IPS-15b (cell line): Measurements from ENCODE around the gene NR1H3.
"Not testable (repeated sequence)": the region's sequence is repeated elsewhere in the genome, so short reads cannot be mapped to it uniquely, and the experiment has no call there.

Source experiments
- H3K27me3 ChIP-seq: one replicate; pipeline ENCODE4 v1.6.1; 2013; ENCODE audit warnings: low read length; ENCODE audit not compliant: control insufficient read depth, insufficient read depth
- H3K36me3 ChIP-seq: one replicate; pipeline ENCODE4 v1.6.1; 2013; ENCODE audit warnings: low read length; ENCODE audit not compliant: control insufficient read depth, insufficient read depth
- H3K4me1 ChIP-seq: one replicate; pipeline ENCODE4 v1.6.1; 2013; ENCODE audit warnings: mild to moderate bottlenecking, low read length; ENCODE audit not compliant: control insufficient read depth, insufficient read depth
- H3K4me3 ChIP-seq: one replicate; pipeline ENCODE4 v1.5.1; 2013; ENCODE audit warnings: low read depth, low read length
- H3K9ac ChIP-seq: one replicate; pipeline ENCODE4 v1.6.1; 2013; ENCODE audit warnings: low read depth, mild to moderate bottlenecking, low read length
- H3K9me3 ChIP-seq: one replicate; pipeline ENCODE4 v1.6.1; 2013; ENCODE audit warnings: mild to moderate bottlenecking, low read length; ENCODE audit not compliant: control insufficient read depth, insufficient read depth

NR1H3 gene

DNA sequence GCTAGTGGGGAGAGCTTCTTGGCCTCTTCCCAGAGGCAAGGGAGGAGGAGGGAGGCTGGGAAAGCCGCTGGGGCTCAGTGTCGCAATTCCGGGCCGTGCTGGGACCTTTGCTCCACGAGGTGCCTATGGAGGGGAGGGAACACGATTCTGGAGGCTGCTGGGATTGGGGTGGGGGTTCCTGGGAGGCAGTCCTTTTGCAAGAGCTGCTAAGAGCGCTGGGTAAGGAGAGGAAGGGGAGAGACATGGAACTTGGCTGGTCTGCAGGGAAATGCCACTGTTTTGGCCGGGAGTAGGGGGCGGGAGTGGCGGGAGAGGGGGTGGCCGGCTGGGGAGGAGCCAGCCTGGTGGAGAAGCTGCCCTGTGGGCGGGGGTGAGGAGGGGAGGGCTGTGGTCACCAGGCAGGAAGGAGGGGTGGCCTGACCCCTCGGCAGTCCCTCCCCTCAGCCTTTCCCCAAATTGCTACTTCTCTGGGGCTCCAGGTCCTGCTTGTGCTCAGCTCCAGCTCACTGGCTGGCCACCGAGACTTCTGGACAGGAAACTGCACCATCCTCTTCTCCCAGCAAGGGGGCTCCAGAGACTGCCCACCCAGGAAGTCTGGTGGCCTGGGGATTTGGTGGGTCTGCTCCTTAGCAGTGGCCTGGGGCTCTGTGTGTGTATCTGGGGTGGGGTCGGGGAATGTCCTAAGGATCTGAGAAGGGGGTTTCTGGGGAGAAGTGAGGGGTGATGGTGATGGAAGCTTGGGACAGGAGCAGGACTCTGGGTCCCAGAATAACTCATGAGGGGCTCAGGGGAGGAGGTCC is at the start of gene NR1H3:
TSS of gene NR1H3 (plus strand) at position 480 of the 800 bp plus-strand sequence. CDS start 1,221 bp downstream, outside the sequence.
- peak within 1 kb of the TSS; percentile 46 for H3K4me3 ChIP-seq
- no peaks in the 10 kb centered on the region for H3K9me3 ChIP-seq
- peak within 1 kb of the TSS; percentile 87 for H3K9ac ChIP-seq
- no peaks in the 10 kb centered on the region for H3K27me3 ChIP-seq
- peaks cover 12% of the 10 kb centered on the region for H3K4me1 ChIP-seq
- peaks cover 2% of the 10 kb centered on the region for H3K36me3 ChIP-seq

GRCh38 chr11:47208008-47208552 is 49.7 kb upstream of the NR1H3 start:
- H3K27me3 ChIP-seq, H3K36me3 ChIP-seq, H3K9ac ChIP-seq, H3K4me3 ChIP-seq, H3K9me3 ChIP-seq, H3K4me1 ChIP-seq: not testable (repeated sequence)

DNA sequence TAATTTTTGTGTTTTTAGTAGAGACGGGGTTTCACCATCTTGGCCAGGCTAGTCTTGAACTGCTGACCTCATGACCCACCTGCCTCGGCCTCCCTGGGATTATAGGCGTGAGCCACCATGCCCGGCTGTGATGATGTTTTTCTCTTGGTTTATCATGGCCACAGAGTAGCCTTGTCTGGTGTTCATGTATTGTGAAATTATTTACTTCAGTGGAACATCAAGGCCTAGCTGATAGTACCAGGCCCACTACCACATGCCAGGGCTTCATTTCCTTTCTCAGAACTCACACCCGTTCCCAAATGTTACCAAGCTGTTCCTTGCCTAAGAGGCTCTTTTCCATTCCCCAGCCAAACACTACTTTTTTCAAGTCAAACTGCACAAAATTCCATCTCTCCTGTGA is 49.2 kb upstream of the NR1H3 start:
- H3K9me3 ChIP-seq, result no peaks in the 10 kb centered on the region
- no peaks in the 10 kb centered on the region for H3K36me3 ChIP-seq
- no peaks in the 10 kb centered on the region for H3K27me3 ChIP-seq
- H3K4me3 ChIP-seq, result no peak overlapping the region
- no peak overlapping the region for H3K9ac ChIP-seq
- peaks cover 7% of the 10 kb centered on the region for H3K4me1 ChIP-seq

DNA sequence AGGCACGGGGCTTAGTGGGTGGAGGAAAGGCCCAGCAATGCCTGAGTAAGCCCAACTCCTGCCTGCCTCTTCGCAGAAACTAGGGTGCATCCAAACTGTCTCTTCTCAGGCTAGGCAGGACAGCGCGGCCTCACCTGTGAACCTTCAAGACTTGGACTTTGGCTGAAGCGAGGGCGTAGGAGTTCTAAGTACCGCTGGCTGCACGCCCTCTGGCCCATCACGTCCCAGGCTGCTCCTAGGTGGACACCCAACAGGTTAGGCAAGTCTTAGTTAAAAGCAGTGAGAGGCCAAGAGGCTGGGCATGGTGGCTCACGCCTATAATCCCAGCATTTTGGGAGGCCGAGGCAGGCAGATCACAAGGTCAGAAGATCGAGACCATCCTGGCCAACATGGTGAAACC is 44.9 kb upstream of the NR1H3 start:
- no peak overlapping the region for H3K4me3 ChIP-seq
- no peaks in the 10 kb centered on the region for H3K27me3 ChIP-seq
- peak overlapping the region; percentile 4 for H3K9ac ChIP-seq
- H3K9me3 ChIP-seq, result no peaks in the 10 kb centered on the region
- H3K36me3 ChIP-seq, result peaks cover 3% of the 10 kb centered on the region
- no peaks in the 10 kb centered on the region for H3K4me1 ChIP-seq

- H3K9me3 ChIP-seq, result no peaks in the 10 kb centered on the region
- H3K4me1 ChIP-seq, result no peaks in the 10 kb centered on the region
- peaks cover 3% of the 10 kb centered on the region for H3K36me3 ChIP-seq
- no peaks in the 10 kb centered on the region for H3K27me3 ChIP-seq
- H3K4me3 ChIP-seq, result peak overlapping the region; percentile 58
- H3K9ac ChIP-seq, result no peak overlapping the region
Measured at GRCh38 chr11:47213950-47214565, 43.7 kb upstream of the NR1H3 start.

GRCh38 chr11:47215366-47215910 is 42.4 kb upstream of the NR1H3 start:
- peak overlapping the region; percentile 85 for H3K4me3 ChIP-seq
- H3K36me3 ChIP-seq, result peaks cover 5% of the 10 kb centered on the region
- H3K27me3 ChIP-seq, result no peaks in the 10 kb centered on the region
- H3K9ac ChIP-seq, result peak overlapping the region; percentile 93
- no peaks in the 10 kb centered on the region for H3K4me1 ChIP-seq
- no peaks in the 10 kb centered on the region for H3K9me3 ChIP-seq

GRCh38 chr11:47216121-47216798 is 41.5 kb upstream of the NR1H3 start:
- Histone ChIP-seq H3K27me3 (no peaks in the 10 kb centered on the region), H3K9me3 (no peaks in the 10 kb centered on the region), H3K9ac (peak overlapping the region; percentile 93), H3K36me3 (peaks cover 5% of the 10 kb centered on the region), H3K4me3 (peak overlapping the region; percentile 85), H3K4me1 (no peaks in the 10 kb centered on the region)

DNA sequence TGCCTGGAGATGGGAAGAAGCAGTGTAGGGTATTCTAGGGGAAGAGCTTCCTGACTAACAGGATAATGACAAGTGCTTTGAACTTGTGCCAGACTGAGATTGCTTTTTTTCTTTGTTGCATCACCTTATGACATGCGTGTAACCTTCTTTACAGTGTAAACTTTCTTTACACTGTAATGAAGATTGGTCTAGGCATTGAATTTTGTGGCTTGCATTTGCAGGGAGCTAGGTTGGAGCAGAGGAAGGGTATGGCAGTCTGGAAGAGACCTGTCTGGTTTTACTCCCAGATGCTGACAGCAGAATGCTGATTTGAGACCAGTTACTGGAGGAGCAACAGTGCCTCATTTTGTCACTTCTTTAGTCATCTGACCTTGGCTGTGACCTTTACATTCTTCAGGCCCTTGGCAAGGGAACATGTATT is 37.4 kb upstream of the NR1H3 start:
- Histone ChIP-seq H3K36me3 (peaks cover 8% of the 10 kb centered on the region), H3K9me3 (no peaks in the 10 kb centered on the region), H3K27me3 (no peaks in the 10 kb centered on the region), H3K4me3 (no peak overlapping the region), H3K9ac (no peak overlapping the region), H3K4me1 (no peaks in the 10 kb centered on the region)

DNA sequence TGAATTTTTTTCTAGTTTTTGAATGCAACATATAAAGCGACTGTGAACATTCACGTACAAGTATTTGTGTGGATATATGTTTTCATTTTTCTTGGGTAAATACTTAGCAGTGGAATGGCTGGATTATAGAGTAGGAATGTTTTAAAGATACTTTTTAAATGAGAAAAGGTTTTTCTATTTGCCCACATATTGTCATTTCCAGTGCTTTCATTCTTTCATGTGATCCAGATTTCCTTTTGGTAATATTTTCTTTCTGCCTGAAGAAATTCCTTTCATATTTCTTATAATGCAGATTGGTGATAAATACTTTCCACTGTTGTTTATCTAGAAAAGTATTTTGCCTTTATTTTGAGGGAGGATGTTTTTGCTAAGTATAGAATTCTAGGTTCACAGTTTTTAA is 35.1 kb upstream of the NR1H3 start:
- no peak overlapping the region for H3K4me3 ChIP-seq
- H3K9me3 ChIP-seq, result no peaks in the 10 kb centered on the region
- H3K4me1 ChIP-seq, result no peaks in the 10 kb centered on the region
- peaks cover 5% of the 10 kb centered on the region for H3K36me3 ChIP-seq
- H3K9ac ChIP-seq, result no peak overlapping the region
- H3K27me3 ChIP-seq, result no peaks in the 10 kb centered on the region

DNA sequence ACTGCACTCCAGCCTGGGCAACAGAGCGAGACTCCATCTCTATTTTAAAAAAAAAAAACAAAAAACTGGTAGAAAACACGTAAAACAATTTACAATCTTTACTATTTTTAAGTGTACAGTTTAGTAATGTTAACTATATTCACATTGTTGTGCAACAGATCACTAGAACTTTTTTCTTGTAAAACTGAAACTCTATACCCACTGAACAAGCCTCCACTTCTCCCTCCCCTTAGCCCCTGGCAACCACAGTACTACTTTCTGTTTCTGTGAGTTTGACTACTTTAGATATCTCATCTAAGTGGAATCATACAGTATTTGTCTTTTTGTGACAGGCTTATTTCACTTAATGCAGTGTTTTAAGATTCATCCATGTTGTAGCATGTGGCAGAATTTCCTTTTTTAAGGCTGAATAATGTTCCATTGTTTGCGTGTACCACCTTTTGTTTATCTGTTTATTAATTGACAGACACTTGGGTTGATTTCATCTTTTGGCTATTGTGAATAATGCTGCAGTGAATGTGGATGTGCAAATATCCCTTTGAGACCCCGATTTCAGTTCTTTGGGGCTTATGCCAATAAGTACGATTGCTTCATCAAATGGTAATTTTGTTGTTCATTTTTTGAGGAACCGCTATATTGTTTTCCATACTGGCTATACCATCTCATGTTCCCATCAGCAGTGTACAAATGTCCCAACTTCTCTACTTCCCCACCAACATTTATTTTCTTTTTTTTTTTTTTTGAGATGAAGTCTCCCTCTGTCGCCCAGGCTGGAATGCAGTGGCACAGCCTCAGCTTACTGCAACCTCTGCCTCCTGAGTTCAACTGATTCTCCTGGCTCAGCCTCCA is 32.0 kb upstream of the NR1H3 start:
- Histone ChIP-seq H3K9ac (no peak overlapping the region), H3K36me3 (peaks cover 8% of the 10 kb centered on the region), H3K4me3 (no peak overlapping the region), H3K27me3 (no peaks in the 10 kb centered on the region), H3K4me1 (no peaks in the 10 kb centered on the region), H3K9me3 (no peaks in the 10 kb centered on the region)

- no peak overlapping the region for H3K4me3 ChIP-seq
- H3K4me1 ChIP-seq, result no peaks in the 10 kb centered on the region
- H3K9ac ChIP-seq, result no peak overlapping the region
- peaks cover 5% of the 10 kb centered on the region for H3K36me3 ChIP-seq
- H3K9me3 ChIP-seq, result no peaks in the 10 kb centered on the region
- no peaks in the 10 kb centered on the region for H3K27me3 ChIP-seq
Measured at GRCh38 chr11:47229161-47229560, 28.6 kb upstream of the NR1H3 start.
